NCI-H345 treated with DMSO at 0.1 percent for 48 hours (cell line): ENCODE measurements around the gene IFT80.

Experiments used
- DNase-seq: peaks from one replicate; lab custom pipeline; 2025; ENCODE audit not compliant: unreplicated experiment; lab: John Stamatoyannopoulos, UW

IFT80 gene

DNA sequence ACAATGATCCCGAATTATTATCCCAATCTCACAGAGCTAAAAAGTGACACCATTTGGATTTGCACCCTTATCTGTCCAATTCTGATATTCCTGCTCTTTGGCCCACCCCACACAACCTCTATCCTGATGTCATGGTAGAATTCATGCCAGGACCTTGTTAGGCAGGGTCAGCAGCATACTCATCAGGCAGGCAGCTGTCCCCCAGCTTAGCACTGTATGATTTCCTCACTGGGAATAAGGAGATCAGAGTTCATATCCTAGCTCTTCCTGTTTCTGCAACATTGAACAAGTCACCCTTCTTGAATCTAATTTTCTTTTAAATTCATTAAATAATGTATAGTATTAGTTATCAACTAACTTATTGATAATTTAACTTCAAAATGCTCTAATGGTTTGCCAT lies 185.8 kb downstream of the IFT80 start:
- DNase-seq, result no peak

DNA sequence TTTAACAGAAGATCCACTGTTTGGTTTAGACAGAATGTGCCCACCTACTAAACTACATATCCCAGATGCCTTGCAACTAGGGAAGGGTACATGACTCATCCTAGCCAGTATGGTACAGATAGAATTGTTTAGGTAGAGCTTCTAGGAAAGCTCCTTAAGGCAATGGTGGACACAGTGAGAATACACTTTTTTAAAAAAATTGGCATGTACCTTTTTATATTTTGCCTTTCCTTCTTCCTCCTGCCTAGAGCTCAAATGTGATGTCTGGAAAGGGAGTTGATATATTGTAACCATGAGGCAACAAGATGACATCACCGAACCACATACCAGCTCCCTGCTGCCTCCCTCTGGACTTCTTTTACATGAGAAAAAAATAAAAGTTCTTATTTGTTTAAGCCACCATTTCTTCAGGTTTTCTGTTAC lies 188.2 kb downstream of the IFT80 start:
- DNase-seq, result no peak

GRCh38 chr3:160210341-160210740 lies 188.7 kb downstream of the IFT80 start:
- DNase-seq, result no peak
